H1 (cell line): Measurements from ENCODE around the gene PCDH9. TPM values are rescaled to one million over a fixed set of nuclear protein-coding genes. Genes with fewer than 3 reads are reported as not detected.

ENCODE experiments used
- CTCF ChIA-PET: fragments of 300-600 bp; sonication (Branson Sonifier 250); formaldehyde crosslinking; loops from one replicate; lab custom pipeline; 2021; ENCODE audit not compliant: partially characterized antibody; lab: Charles Lee
- POLR2A ChIA-PET: fragments of 300-600 bp; sonication (Branson Sonifier 250); formaldehyde crosslinking; loops from one replicate; lab custom pipeline; 2021; ENCODE audit warnings: inconsistent platforms; ENCODE audit not compliant: partially characterized antibody; lab: Charles Lee
- DNase-seq, 2 experiments: peaks; one replicate each; pipeline versions ENCODE4 v3.0.0 to v3.0.0-alpha.2; 2010 to 2022; ENCODE audit warnings: low spot score in 2 of 2, low read depth in 1 of 2, mixed read lengths in 1 of 2
- FAIRE-seq: peaks from 2 replicates; lab custom pipeline; 2011; peaks lifted over from hg19 to GRCh38; lab: Jason Lieb, UNC
- H2AFZ ChIP-seq: 2 replicates; pipeline ENCODE4 v1.8.1; 2012; ENCODE audit warnings: low read length, inconsistent platforms
- H2AK5ac ChIP-seq: 2 replicates; pipeline ENCODE4 v1.6.1; 2013; ENCODE audit warnings: low read depth, low read length
- H2BK120ac ChIP-seq: replicated peaks from 2 replicates; pipeline ENCODE3; 2013; ENCODE audit warnings: low read depth, low read length, inconsistent platforms
- H2BK12ac ChIP-seq: 2 replicates; pipeline ENCODE4 v1.6.1; 2013; ENCODE audit warnings: low read depth, low read length
- H2BK15ac ChIP-seq: 2 replicates; pipeline ENCODE4 v1.6.1; 2013; ENCODE audit warnings: low read length
- H2BK20ac ChIP-seq: 2 replicates; pipeline ENCODE4 v1.6.1; 2013; ENCODE audit warnings: low read length
- H2BK5ac ChIP-seq: 2 replicates; pipeline ENCODE4 v1.6.1; 2013; ENCODE audit warnings: low read depth, low read length
- H3K14ac ChIP-seq: 2 replicates; pipeline ENCODE4 v1.6.1; 2013; ENCODE audit warnings: inconsistent platforms; ENCODE audit not compliant: insufficient read length
- H3K18ac ChIP-seq: 2 replicates; pipeline ENCODE4 v1.6.1; 2013; ENCODE audit warnings: low read length; ENCODE audit errors: extremely low read depth
- H3K23ac ChIP-seq: 2 replicates; pipeline ENCODE4 v1.6.1; 2013; ENCODE audit warnings: inconsistent platforms; ENCODE audit not compliant: insufficient read length
- H3K23me2 ChIP-seq: 2 replicates; pipeline ENCODE4 v1.6.1; 2013; ENCODE audit warnings: low read depth, low read length
- H3K27ac ChIP-seq: 2 replicates; pipeline ENCODE4 v1.6.1; 2011; ENCODE audit warnings: low read depth, low read length, inconsistent platforms
- H3K27me3 ChIP-seq, 4 experiments: replicated peaks in 1 of 4; 1 replicate in 1 of 4; 2 replicates in 3 of 4; pipeline versions ENCODE4 v1.6.1 to v1.8.1; 2011 to 2013; ENCODE audit warnings: low read length in 3 of 4, mild to moderate bottlenecking in 3 of 4, inconsistent platforms in 2 of 4, mixed read lengths in 2 of 4, moderate library complexity in 1 of 4; ENCODE audit not compliant: control insufficient read depth in 3 of 4, insufficient read depth in 3 of 4; ENCODE audit errors: extremely low read depth in 1 of 4
- H3K36me3 ChIP-seq, 4 experiments: 2 replicates each; pipeline versions ENCODE4 v1.6.1 to v1.8.1; 2011 to 2013; ENCODE audit warnings: mild to moderate bottlenecking in 4 of 4, low read length in 3 of 4, moderate library complexity in 2 of 4, control low read depth in 1 of 4, inconsistent platforms in 1 of 4; ENCODE audit not compliant: insufficient read depth in 4 of 4, control insufficient read depth in 2 of 4
- H3K4ac ChIP-seq: replicated peaks from 2 replicates; pipeline ENCODE3; 2013; ENCODE audit warnings: low read length, low read depth, mixed read lengths, inconsistent platforms; ENCODE audit not compliant: insufficient read length
- H3K4me1 ChIP-seq, 4 experiments: replicated peaks in 1 of 4; 1 replicate in 1 of 4; 2 replicates in 3 of 4; pipeline versions ENCODE4 v1.6.1 to v1.8.1; 2011 to 2013; ENCODE audit warnings: low read length in 3 of 4, inconsistent platforms in 2 of 4, mixed read lengths in 1 of 4; ENCODE audit not compliant: insufficient read depth in 4 of 4, control insufficient read depth in 3 of 4
- H3K4me2 ChIP-seq, 2 experiments: 2 replicates each; pipeline versions ENCODE4 v1.6.1 to v1.8.1; 2011 to 2013; ENCODE audit warnings: low read depth in 2 of 2, low read length in 2 of 2, control low read depth in 1 of 2, inconsistent platforms in 1 of 2, mild to moderate bottlenecking in 1 of 2; ENCODE audit not compliant: insufficient read depth in 1 of 2
- H3K4me3 ChIP-seq, 4 experiments: fragments of 200-600, 300-600 bp in 1 of 4; sonication (generic), shearing (Covaris generic), sonication (Bioruptor Twin) in 1 of 4; 2 replicates each; pipeline versions ENCODE4 v1.5.1 to v1.8.1; 2011 to 2016; ENCODE audit warnings: low read length in 4 of 4, low read depth in 3 of 4, control low read depth in 2 of 4, inconsistent platforms in 2 of 4, mild to moderate bottlenecking in 2 of 4, mixed read lengths in 1 of 4, moderate library complexity in 1 of 4; ENCODE audit not compliant: insufficient read depth in 2 of 4; ENCODE audit errors: extremely low read depth in 1 of 4
- H3K56ac ChIP-seq: replicated peaks from 2 replicates; pipeline ENCODE3; 2013; ENCODE audit warnings: low read depth, mild to moderate bottlenecking, mixed read lengths, low read length, inconsistent platforms; ENCODE audit not compliant: insufficient read length
- H3K79me1 ChIP-seq: 2 replicates; pipeline ENCODE4 v1.6.1; 2013; ENCODE audit warnings: low read depth, low read length, control low read depth
- H3K79me2 ChIP-seq, 2 experiments: 2 replicates each; pipeline versions ENCODE4 v1.6.1 to v1.8.1; 2012 to 2013; ENCODE audit warnings: low read length in 2 of 2, mild to moderate bottlenecking in 2 of 2, inconsistent platforms in 1 of 2; ENCODE audit not compliant: insufficient read depth in 2 of 2, control insufficient read depth in 1 of 2
- H3K9ac ChIP-seq, 4 experiments: replicated peaks in 1 of 4; 1 replicate in 1 of 4; 2 replicates in 3 of 4; pipeline versions ENCODE4 v1.6.1 to v1.8.1; 2011 to 2013; ENCODE audit warnings: low read depth in 3 of 4, low read length in 3 of 4, control low read depth in 2 of 4, mild to moderate bottlenecking in 2 of 4, moderate library complexity in 2 of 4, inconsistent platforms in 1 of 4; ENCODE audit errors: extremely low read depth in 1 of 4
- H3K9me3 ChIP-seq, 2 experiments: 2 replicates each; pipeline versions ENCODE4 v1.6.1 to v1.8.1; 2012 to 2013; ENCODE audit warnings: mild to moderate bottlenecking in 2 of 2, moderate library complexity in 2 of 2, control low read depth in 1 of 2, inconsistent platforms in 1 of 2, low read depth in 1 of 2, low read length in 1 of 2, mixed read lengths in 1 of 2; ENCODE audit not compliant: insufficient read depth in 2 of 2
- H4K20me1 ChIP-seq, 2 experiments: replicated peaks in 1 of 2; 2 replicates each; pipeline versions ENCODE3 to v1.8.1; 2011 to 2013; ENCODE audit warnings: inconsistent platforms in 2 of 2, low read length in 2 of 2, mild to moderate bottlenecking in 1 of 2; ENCODE audit not compliant: insufficient read depth in 2 of 2, control insufficient read depth in 1 of 2
- H4K5ac ChIP-seq: 2 replicates; pipeline ENCODE4 v1.6.1; 2013; ENCODE audit warnings: low read length, low read depth, mixed read lengths, inconsistent platforms; ENCODE audit not compliant: insufficient read length
- H4K8ac ChIP-seq: 2 replicates; pipeline ENCODE4 v1.8.0; 2013; ENCODE audit warnings: mild to moderate bottlenecking, moderate library complexity, low read length, inconsistent platforms; ENCODE audit not compliant: insufficient read depth; ENCODE audit errors: extremely low read depth
- H4K91ac ChIP-seq: replicated peaks from 2 replicates; pipeline ENCODE3; 2013; ENCODE audit warnings: low read length, mixed read lengths, inconsistent platforms; ENCODE audit not compliant: insufficient read length
- CHD1 ChIP-seq: IDR thresholded peaks from 2 replicates; pipeline ENCODE4 v1.6.1; 2012; ENCODE audit warnings: low read depth, low read length, improper control_type of control experiment
- KDM1A ChIP-seq: fragments of 200-600, 300-600 bp; sonication (generic); IDR thresholded peaks from 2 replicates; pipeline ENCODE4 v1.7.1; 2016; ENCODE audit warnings: mild to moderate bottlenecking, low read length, borderline replicate concordance
- KDM5A ChIP-seq: fragments of 200-600 bp; IDR thresholded peaks from 2 replicates; pipeline ENCODE4 v1.7.1; 2012; ENCODE audit warnings: mild to moderate bottlenecking, low read length, inconsistent platforms, mixed read lengths
- PHF8 ChIP-seq: fragments of 200-600 bp; sonication (generic); conservative IDR thresholded peaks from 2 replicates; pipeline ENCODE4 v1.7.1; 2012; ENCODE audit warnings: low read depth, mild to moderate bottlenecking, inconsistent platforms, low read length, moderate library complexity
- POU5F1 ChIP-seq: IDR thresholded peaks from 2 replicates; pipeline ENCODE4 v1.6.1; 2011; ENCODE audit warnings: low read depth, mild to moderate bottlenecking, low read length, moderate library complexity
- RAD21 ChIP-seq, 2 experiments: IDR thresholded peaks in 1 of 2; conservative IDR thresholded peaks in 1 of 2; 2 replicates each; pipeline ENCODE4 v1.6.1; 2011; ENCODE audit warnings: low read depth in 2 of 2, low read length in 2 of 2, improper control_type of control experiment in 1 of 2, inconsistent platforms in 1 of 2, mild to moderate bottlenecking in 1 of 2, moderate library complexity in 1 of 2
- SP1 ChIP-seq: IDR thresholded peaks from 2 replicates; pipeline ENCODE4 v1.6.1; 2011; ENCODE audit warnings: low read depth, low read length
- TAF7 ChIP-seq: optimal IDR thresholded peaks from 2 replicates; pipeline ENCODE3; 2011; ENCODE audit warnings: low read depth, mild to moderate bottlenecking, inconsistent platforms, low read length, moderate library complexity, borderline replicate concordance
- WGBS, 2 experiments: shearing (Covaris generic) in 1 of 2; methylation state at CpG; one replicate each; pipeline versions ENCODE4 v1.1.6 to v1.1.7; 2013 to 2015; ENCODE audit warnings: low lambda C conversion rate in 2 of 2, mixed read lengths in 2 of 2, inconsistent platforms in 1 of 2, low coverage in 1 of 2, missing lambda C conversion rate in 1 of 2; ENCODE audit not compliant: insufficient replicate concordance in 2 of 2, insufficient coverage in 1 of 2, insufficient read length in 1 of 2; ENCODE audit errors: extremely low coverage in 1 of 2, missing lambda C conversion rate in 1 of 2; 5-methylcytosine and 5-hydroxymethylcytosine counted together
- polyA plus RNA-seq, 7 experiments: library from polyadenylated mRNA; depleted of rRNA in 3 of 7; stranded (reverse) in 5 of 7; unstranded in 2 of 7; fragments of >200 nt in 5 of 7; fragments of 200-250 nt in 2 of 7; gene quantifications; 1 replicate in 5 of 7; 2 replicates in 1 of 7; 4 replicates in 1 of 7; pipeline versions ENCODE4 v1.2.1 to v1.2.3, GENCODE V29; 2011 to 2013; ENCODE audit warnings: missing spikeins in 2 of 7, mixed read lengths in 2 of 7
- total RNA-seq: library from RNA; stranded (reverse); fragmentation: NEBNext Ultra II Directional; extraction: Animal tissue kit (Norgen Biotek cat#: 25700); gene quantifications from 2 replicates; pipeline ENCODE4 v1.2.1, GENCODE V29; 2021
- TF ChIP-seq, protein P1 (sequence below): IDR thresholded peaks from 2 replicates; pipeline ENCODE4 v1.6.1; 2012; ENCODE audit warnings: inconsistent platforms
- TF ChIP-seq, protein P2 (sequence below): IDR thresholded peaks from 2 replicates; pipeline ENCODE4 v1.6.1; 2012; ENCODE audit warnings: inconsistent platforms
- TF ChIP-seq, protein P3 (sequence below): IDR thresholded peaks from 2 replicates; pipeline ENCODE4 v1.6.1; 2012; ENCODE audit warnings: low read length, inconsistent platforms

PCDH9 gene
- total and polyA plus RNA-seq, 2 of the 8 experiments (the other 6 are each of a cell fraction or from before 2014, with no cell fraction given) = 0.12 to 0.60 TPM

DNA sequence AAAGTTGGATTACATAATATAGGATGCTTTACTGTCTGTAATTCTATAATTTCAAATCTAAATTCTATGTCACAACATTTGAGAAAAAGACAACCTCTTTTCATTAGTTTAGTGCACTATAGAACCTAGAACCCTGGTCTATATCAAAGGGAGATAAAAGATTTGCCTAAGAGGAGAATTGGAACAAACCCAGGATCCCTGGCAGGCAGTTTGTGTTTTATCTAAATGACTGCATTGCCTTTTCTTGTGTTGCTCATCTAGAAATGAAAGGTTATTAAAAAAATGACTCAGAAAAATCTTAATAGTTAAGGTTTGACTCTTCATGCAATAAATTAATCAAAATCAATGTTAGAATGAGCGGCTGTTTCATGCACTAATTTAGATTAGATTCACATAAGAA is 96.7 kb downstream of the PCDH9 start:
- H2AK5ac ChIP-seq = no peak overlapping the region
- no peak overlapping the region for H4K5ac ChIP-seq
- WGBS, 2 experiments = 92% methylated on average over 1 of the region's 1 CpG; no CpG with 5 or more reads in 1 of the 2 experiments
- H3K27ac ChIP-seq = no peak overlapping the region
- H4K20me1 ChIP-seq = no peaks in the 10 kb centered on the region
- H2BK20ac ChIP-seq = no peak overlapping the region
- H3K79me1 ChIP-seq = no peaks in the 10 kb centered on the region
- H3K9ac ChIP-seq = no peak overlapping the region
- CTCF ChIA-PET = no interaction called here
- H3K56ac ChIP-seq = no peak overlapping the region
- H3K4me2 ChIP-seq = no peak overlapping the region
- FAIRE-seq (no peak), DNase-seq (no peak)
- no peak overlapping the region for H2BK5ac ChIP-seq
- no peaks in the 10 kb centered on the region for H3K23me2 ChIP-seq
- no peak overlapping the region for H3K18ac ChIP-seq
- no peak overlapping the region for H3K4ac ChIP-seq
- H2BK12ac ChIP-seq = no peak overlapping the region
- H2AFZ ChIP-seq = no peak overlapping the region
- no peak overlapping the region for H3K14ac ChIP-seq
- peaks cover 0 to 2% (median under 1%) of the 10 kb centered on the region in 4 experiments; a peak in 1 of 7 replicates for H3K4me1 ChIP-seq
- H4K8ac ChIP-seq = no peak overlapping the region
- no peak overlapping the region for H4K91ac ChIP-seq
- no peak overlapping the region for H3K23ac ChIP-seq
- H3K4me3 ChIP-seq = no peak overlapping the region
- no peak overlapping the region for H2BK15ac ChIP-seq
- H3K9me3 ChIP-seq = no peaks in the 10 kb centered on the region
- no peaks in the 10 kb centered on the region for H3K79me2 ChIP-seq
- POLR2A ChIA-PET = no interaction called here
- no peaks in the 10 kb centered on the region for H3K27me3 ChIP-seq
- H2BK120ac ChIP-seq = no peak overlapping the region
- no peaks in the 10 kb centered on the region for H3K36me3 ChIP-seq
- TF ChIP-seq POU5F1 (no peak), CHD1 (no peak), PHF8 (no peak), KDM1A (no peak), SP1 (no peak), TAF7 (no peak), RAD21 (IDR thresholded peaks at IDR 0.05 in 1 of 2, conservative IDR thresholded peaks at IDR 0.05 in 1 of 2; ENCODE audit: low read depth in 2 of 2, low read length in 2 of 2) (no peak), KDM5A (no peak)
- TF ChIP-seq, protein P1, sequence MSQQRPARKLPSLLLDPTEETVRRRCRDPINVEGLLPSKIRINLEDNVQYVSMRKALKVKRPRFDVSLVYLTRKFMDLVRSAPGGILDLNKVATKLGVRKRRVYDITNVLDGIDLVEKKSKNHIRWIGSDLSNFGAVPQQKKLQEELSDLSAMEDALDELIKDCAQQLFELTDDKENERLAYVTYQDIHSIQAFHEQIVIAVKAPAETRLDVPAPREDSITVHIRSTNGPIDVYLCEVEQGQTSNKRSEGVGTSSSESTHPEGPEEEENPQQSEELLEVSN = no peak
- TF ChIP-seq, protein P2, sequence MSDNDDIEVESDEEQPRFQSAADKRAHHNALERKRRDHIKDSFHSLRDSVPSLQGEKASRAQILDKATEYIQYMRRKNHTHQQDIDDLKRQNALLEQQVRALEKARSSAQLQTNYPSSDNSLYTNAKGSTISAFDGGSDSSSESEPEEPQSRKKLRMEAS = no peak
- TF ChIP-seq, protein P3, sequence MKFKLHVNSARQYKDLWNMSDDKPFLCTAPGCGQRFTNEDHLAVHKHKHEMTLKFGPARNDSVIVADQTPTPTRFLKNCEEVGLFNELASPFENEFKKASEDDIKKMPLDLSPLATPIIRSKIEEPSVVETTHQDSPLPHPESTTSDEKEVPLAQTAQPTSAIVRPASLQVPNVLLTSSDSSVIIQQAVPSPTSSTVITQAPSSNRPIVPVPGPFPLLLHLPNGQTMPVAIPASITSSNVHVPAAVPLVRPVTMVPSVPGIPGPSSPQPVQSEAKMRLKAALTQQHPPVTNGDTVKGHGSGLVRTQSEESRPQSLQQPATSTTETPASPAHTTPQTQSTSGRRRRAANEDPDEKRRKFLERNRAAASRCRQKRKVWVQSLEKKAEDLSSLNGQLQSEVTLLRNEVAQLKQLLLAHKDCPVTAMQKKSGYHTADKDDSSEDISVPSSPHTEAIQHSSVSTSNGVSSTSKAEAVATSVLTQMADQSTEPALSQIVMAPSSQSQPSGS = no peak
